SK-N-SH (cell line): ENCODE results near the gene DOP1B. TPM values are rescaled to one million over a fixed set of nuclear protein-coding genes. Genes with fewer than 3 reads are reported as not detected.

ENCODE experiments used
- CTCF ChIA-PET: fragments of 300-600, 350-600 bp; formaldehyde crosslinking; extraction: SDS; loops from one replicate; lab custom pipeline; 2021; lab: Yijun Ruan, JAX
- POLR2A ChIA-PET: fragments of 350-600 bp; sonication (Branson Sonifier 250); formaldehyde crosslinking; extraction: SDS; loops from one replicate; lab custom pipeline; 2020; ENCODE audit warnings: antibody characterized with exemption, inconsistent platforms; lab: Yijun Ruan, JAX
- DNase-seq: peaks from one replicate; pipeline ENCODE4 v3.0.0; 2012
- H2AFZ ChIP-seq: fragments of 200-600 bp; sonication (generic); 2 replicates; pipeline ENCODE4 v1.8.1; 2016; ENCODE audit warnings: antibody characterized with exemption, mild to moderate bottlenecking, low read depth
- H3F3A ChIP-seq: fragments of 200-600 bp; sonication (generic); replicated peaks from 2 replicates; pipeline ENCODE3; 2016; ENCODE audit warnings: antibody characterized with exemption, mild to moderate bottlenecking; ENCODE audit not compliant: insufficient read depth
- H3K27ac ChIP-seq, 2 experiments: fragments of 200-500 bp in 1 of 2; fragments of 200-600 bp in 1 of 2; sonication (Bioruptor generic) in 1 of 2; sonication (generic), shearing (Covaris generic) in 1 of 2; 2 replicates each; pipeline versions ENCODE4 v1.5.1 to v1.6.1; 2014 to 2016; ENCODE audit warnings: low read depth in 2 of 2, inconsistent platforms in 1 of 2, low read length in 1 of 2, mild to moderate bottlenecking in 1 of 2, mixed read lengths in 1 of 2
- H3K27me3 ChIP-seq: fragments of 200-600 bp; sonication (generic), shearing (Covaris generic); 2 replicates; pipeline ENCODE4 v1.6.1; 2016; ENCODE audit warnings: mixed run types; ENCODE audit not compliant: insufficient read depth
- H3K36me3 ChIP-seq, 2 experiments: fragments of 200-500 bp in 1 of 2; fragments of 200-600 bp in 1 of 2; sonication (Bioruptor generic) in 1 of 2; sonication (generic) in 1 of 2; replicated peaks in 1 of 2; 2 replicates each; pipeline versions ENCODE3 to v1.5.1; 2014 to 2016; ENCODE audit warnings: low read length in 1 of 2, mild to moderate bottlenecking in 1 of 2; ENCODE audit not compliant: insufficient read depth in 2 of 2, control insufficient read depth in 1 of 2
- H3K4me1 ChIP-seq, 2 experiments: fragments of 200-500 bp in 1 of 2; fragments of 200-600 bp in 1 of 2; sonication (Bioruptor generic) in 1 of 2; sonication (generic), shearing (Covaris generic) in 1 of 2; 2 replicates each; pipeline versions ENCODE4 v1.5.1 to v1.6.1; 2014 to 2016; ENCODE audit warnings: low read depth in 1 of 2, low read length in 1 of 2, mixed run types in 1 of 2; ENCODE audit not compliant: insufficient read depth in 2 of 2, control insufficient read depth in 1 of 2
- H3K4me2 ChIP-seq: fragments of 200-600 bp; sonication (generic), shearing (Covaris generic); 2 replicates; pipeline ENCODE4 v1.6.1; 2017; ENCODE audit warnings: mixed run types
- H3K4me3 ChIP-seq, 2 experiments: fragments of 200-500 bp in 1 of 2; fragments of 200-600 bp in 1 of 2; sonication (Bioruptor generic) in 1 of 2; sonication (generic), shearing (Covaris generic) in 1 of 2; 2 replicates each; pipeline versions ENCODE4 v1.5.1 to v1.8.1; 2014 to 2016; ENCODE audit warnings: low read depth in 2 of 2, inconsistent platforms in 1 of 2, low read length in 1 of 2, mild to moderate bottlenecking in 1 of 2, mixed read lengths in 1 of 2, moderate library complexity in 1 of 2
- H3K79me2 ChIP-seq: fragments of 200-600 bp; sonication (generic); 2 replicates; pipeline ENCODE4 v1.8.1; 2017; ENCODE audit warnings: mild to moderate bottlenecking; ENCODE audit not compliant: insufficient read depth
- H3K9ac ChIP-seq: fragments of 200-600 bp; sonication (generic); 2 replicates; pipeline ENCODE4 v1.6.1; 2017; ENCODE audit warnings: mixed run types
- H3K9me2 ChIP-seq: fragments of 200-600 bp; sonication (generic); 2 replicates; pipeline ENCODE4 v1.6.1; 2017; ENCODE audit warnings: mixed run types
- H3K9me3 ChIP-seq: fragments of 200-600 bp; sonication (generic); 2 replicates; pipeline ENCODE4 v1.6.1; 2017; ENCODE audit warnings: mixed run types, mild to moderate bottlenecking, moderate library complexity
- H4K20me1 ChIP-seq: fragments of 200-600 bp; sonication (generic); 2 replicates; pipeline ENCODE4 v1.6.1; 2017; ENCODE audit warnings: mild to moderate bottlenecking, mixed run types; ENCODE audit not compliant: insufficient read depth
- CHD2 ChIP-seq: fragments of 150-350 bp; IDR thresholded peaks from 2 replicates; pipeline ENCODE4 v1.6.1; 2018; ENCODE audit warnings: low read length; ENCODE audit not compliant: partially characterized antibody
- ELF1 ChIP-seq: IDR thresholded peaks from 2 replicates; pipeline ENCODE4 v1.4.0; 2012
- EP300 ChIP-seq, 2 experiments: IDR thresholded peaks; 2 replicates each; pipeline versions ENCODE4 v1.4.0 to v1.6.1; 2012; ENCODE audit warnings: borderline replicate concordance in 1 of 2, low read depth in 1 of 2, low read length in 1 of 2
- EZH2phosphoT487 ChIP-seq: fragments of 200-600 bp; sonication (generic); IDR thresholded peaks from 2 replicates; pipeline ENCODE4 v1.6.1; 2017; ENCODE audit warnings: low read depth, mixed run types, mild to moderate bottlenecking, antibody characterized with exemption, moderate library complexity, borderline replicate concordance
- MEF2A ChIP-seq: IDR thresholded peaks from 2 replicates; pipeline ENCODE4 v1.4.0; 2012; ENCODE audit warnings: low read depth, borderline replicate concordance
- NFIC ChIP-seq: IDR thresholded peaks from 2 replicates; pipeline ENCODE4 v1.4.0; 2012; ENCODE audit warnings: borderline replicate concordance
- POLR2AphosphoS5 ChIP-seq: IDR thresholded peaks from 2 replicates; pipeline ENCODE4 v1.6.1; 2012; ENCODE audit warnings: low read depth, low read length
- RFX5 ChIP-seq: IDR thresholded peaks from 2 replicates; pipeline ENCODE4 v1.6.1; 2012; ENCODE audit warnings: mild to moderate bottlenecking, improper control_type of control experiment, low read length
- TAF1 ChIP-seq: IDR thresholded peaks from 2 replicates; pipeline ENCODE4 v1.6.1; 2012; ENCODE audit warnings: low read depth, mild to moderate bottlenecking, low read length, moderate library complexity, borderline replicate concordance
- TCF12 ChIP-seq: IDR thresholded peaks from 2 replicates; pipeline ENCODE4 v1.4.0; 2012
- WGBS: methylation state at CpG from one replicate; pipeline ENCODE4 v1.1.6; 2017; ENCODE audit warnings: low lambda C conversion rate; 5-methylcytosine and 5-hydroxymethylcytosine counted together
- polyA plus RNA-seq, 3 experiments: library from polyadenylated mRNA; depleted of rRNA; stranded (reverse); fragments of >200 nt; gene quantifications; 2 replicates each; pipeline ENCODE4 v1.2.3, GENCODE V29; 2012
- TF ChIP-seq, protein P1 (sequence below): IDR thresholded peaks from 2 replicates; pipeline ENCODE4 v1.4.0; 2012; ENCODE audit warnings: low read depth
- TF ChIP-seq, protein P2 (sequence below): fragments of 150-350 bp; IDR thresholded peaks from 2 replicates; pipeline ENCODE4 v1.6.1; 2016; ENCODE audit warnings: mild to moderate bottlenecking, low read depth, low read length
- TF ChIP-seq, protein P3 (sequence below): fragments of 200-600 bp; sonication (generic); IDR thresholded peaks from 2 replicates; pipeline ENCODE4 v1.6.1; 2017; ENCODE audit warnings: antibody characterized with exemption, mild to moderate bottlenecking, moderate library complexity

Gene DOP1B
- polyA plus RNA-seq, 1 of the 3 experiments (the other 2 are of a cell fraction) = 4.9 TPM

DNA sequence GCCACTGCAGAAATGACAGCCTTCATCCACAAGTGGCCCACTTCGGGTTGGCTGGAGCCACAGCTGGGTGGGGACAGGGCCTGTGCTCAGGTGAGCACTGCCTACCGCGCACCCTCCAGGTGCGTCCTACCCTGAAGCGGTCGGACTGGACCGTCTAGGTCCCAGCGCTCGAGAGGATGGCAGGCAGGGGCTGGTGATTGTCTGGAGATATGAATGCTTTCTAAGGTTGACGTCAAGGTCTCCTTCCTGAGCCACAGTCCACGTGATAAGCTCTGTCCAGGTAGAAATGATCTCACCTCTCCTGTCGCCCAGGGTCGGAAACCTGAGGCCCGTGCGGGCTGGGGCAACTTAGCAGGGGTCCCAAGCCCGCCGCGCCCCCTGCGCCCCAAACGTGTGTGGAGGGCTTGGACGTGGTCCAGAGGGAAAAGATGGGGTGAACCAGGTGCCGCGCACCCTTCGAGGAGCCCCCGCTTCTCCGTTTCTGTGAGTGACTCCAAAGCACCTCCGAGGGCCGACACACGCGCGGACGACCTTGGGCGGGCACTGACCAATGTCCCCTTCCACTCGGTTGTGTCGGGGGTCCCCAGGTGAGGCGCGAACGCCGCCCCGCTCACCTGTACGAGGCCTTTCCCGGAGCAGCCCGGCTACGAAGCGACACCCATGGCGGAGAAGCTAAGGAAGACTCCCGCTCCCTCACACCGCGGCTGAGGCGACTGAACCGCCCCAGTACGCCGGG lies 853 bp upstream of the DOP1B start:
- no peak for DNase-seq
- Histone ChIP-seq H3K9me3 (no peaks in the 10 kb centered on the region), H3F3A (peaks cover 5% of the 10 kb centered on the region), H4K20me1 (no peaks in the 10 kb centered on the region), H3K4me1 (peaks cover 0 to 6% of the 10 kb centered on the region in 2 experiments; a peak in 1 of 4 replicates), H3K27me3 (no peaks in the 10 kb centered on the region), H3K4me3 (peak overlapping the region; percentile 64 to 65), H3K27ac (no peak overlapping the region), H3K9ac (peak overlapping the region; percentile 72), H3K79me2 (peaks cover 28% of the 10 kb centered on the region; the same call in 1 of the 2 replicates), H3K4me2 (peak overlapping the region; percentile 98), H3K36me3 (no peaks in the 10 kb centered on the region), H2AFZ (peak overlapping the region; percentile 96), H3K9me2 (no peaks in the 10 kb centered on the region)
- POLR2A ChIA-PET = interaction anchor here (0.9 kb wide), 1 partner anchor 164 kb away, joined by 5 read pairs; the partner anchor contains the start of gene MORC3
- CTCF ChIA-PET = interaction anchor here (0.9 to 1.8 kb wide), 4 partner anchors 14 to 176 kb away, joined by 3 to 13 read pairs (median 4); no protein-coding TSS in a partner anchor
- 37% methylated on average over 13 of the region's 53 CpGs for WGBS
- TF ChIP-seq ELF1 = no peak
- no peak for TF ChIP-seq CHD2
- TF ChIP-seq, protein P1, sequence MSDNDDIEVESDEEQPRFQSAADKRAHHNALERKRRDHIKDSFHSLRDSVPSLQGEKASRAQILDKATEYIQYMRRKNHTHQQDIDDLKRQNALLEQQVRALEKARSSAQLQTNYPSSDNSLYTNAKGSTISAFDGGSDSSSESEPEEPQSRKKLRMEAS = peak; percentile 46; the same call in 1 of the 2 replicates
- peak; percentile 83 for TF ChIP-seq POLR2AphosphoS5
- peak; percentile 60; the same call in 1 of the 2 replicates for TF ChIP-seq TAF1

DNA sequence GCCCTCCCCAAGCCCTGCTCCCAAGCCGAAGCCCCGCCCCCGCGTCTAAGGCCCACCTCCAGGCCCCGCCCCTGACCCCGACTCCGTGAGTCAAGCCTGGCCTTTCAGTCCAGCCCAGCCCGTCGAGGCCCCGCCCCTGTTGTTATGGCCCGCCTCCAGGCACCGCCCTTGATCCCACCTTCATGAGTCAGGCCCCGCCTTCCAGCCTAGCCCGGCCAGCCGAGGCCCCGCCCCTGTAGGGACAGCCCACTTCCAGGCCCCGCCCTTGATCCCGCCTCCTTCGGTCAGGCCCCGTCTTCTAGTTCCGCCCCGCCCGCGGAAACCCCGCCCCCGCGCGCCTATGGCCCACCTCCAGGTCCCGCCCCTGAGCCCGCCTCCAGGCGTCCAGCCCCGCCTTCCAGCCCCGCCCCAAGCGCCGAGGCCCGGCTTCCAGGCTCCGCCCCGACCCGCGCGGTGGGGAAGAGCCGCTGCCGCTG lies 247 bp upstream of the DOP1B start:
- Histone ChIP-seq H3K4me1 (peaks cover 0 to 6% of the 10 kb centered on the region in 2 experiments; a peak in 1 of 4 replicates), H3K4me3 (peak overlapping the region; percentile 69 to 92), H3K4me2 (peak overlapping the region; percentile 98; the same call in 1 of the 2 replicates), H3K36me3 (no peaks in the 10 kb centered on the region), H3K27ac (peak overlapping the region in 1 of 2 experiments; percentile 43; a peak in 1 of 4 replicates), H3K9me2 (no peaks in the 10 kb centered on the region), H4K20me1 (no peaks in the 10 kb centered on the region), H3K9ac (peak overlapping the region; percentile 76; the same call in 1 of the 2 replicates), H3F3A (peaks cover 5% of the 10 kb centered on the region), H2AFZ (peak overlapping the region; percentile 96), H3K79me2 (peaks cover 30% of the 10 kb centered on the region; the same call in 1 of the 2 replicates), H3K27me3 (no peaks in the 10 kb centered on the region), H3K9me3 (no peaks in the 10 kb centered on the region)
- TF ChIP-seq EZH2phosphoT487 = no peak
- no peak for TF ChIP-seq EP300 (IDR thresholded peaks at IDR 0.05; ENCODE audit: borderline replicate concordance in 1 of 2, low read depth in 1 of 2, low read length in 1 of 2)
- TF ChIP-seq, protein P2, sequence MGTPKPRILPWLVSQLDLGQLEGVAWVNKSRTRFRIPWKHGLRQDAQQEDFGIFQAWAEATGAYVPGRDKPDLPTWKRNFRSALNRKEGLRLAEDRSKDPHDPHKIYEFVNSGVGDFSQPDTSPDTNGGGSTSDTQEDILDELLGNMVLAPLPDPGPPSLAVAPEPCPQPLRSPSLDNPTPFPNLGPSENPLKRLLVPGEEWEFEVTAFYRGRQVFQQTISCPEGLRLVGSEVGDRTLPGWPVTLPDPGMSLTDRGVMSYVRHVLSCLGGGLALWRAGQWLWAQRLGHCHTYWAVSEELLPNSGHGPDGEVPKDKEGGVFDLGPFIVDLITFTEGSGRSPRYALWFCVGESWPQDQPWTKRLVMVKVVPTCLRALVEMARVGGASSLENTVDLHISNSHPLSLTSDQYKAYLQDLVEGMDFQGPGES = no peak
- TF ChIP-seq TCF12 = no peak
- no peak for TF ChIP-seq POLR2AphosphoS5
- no peak for TF ChIP-seq NFIC
- no peak for TF ChIP-seq RFX5
- TF ChIP-seq, protein P3, sequence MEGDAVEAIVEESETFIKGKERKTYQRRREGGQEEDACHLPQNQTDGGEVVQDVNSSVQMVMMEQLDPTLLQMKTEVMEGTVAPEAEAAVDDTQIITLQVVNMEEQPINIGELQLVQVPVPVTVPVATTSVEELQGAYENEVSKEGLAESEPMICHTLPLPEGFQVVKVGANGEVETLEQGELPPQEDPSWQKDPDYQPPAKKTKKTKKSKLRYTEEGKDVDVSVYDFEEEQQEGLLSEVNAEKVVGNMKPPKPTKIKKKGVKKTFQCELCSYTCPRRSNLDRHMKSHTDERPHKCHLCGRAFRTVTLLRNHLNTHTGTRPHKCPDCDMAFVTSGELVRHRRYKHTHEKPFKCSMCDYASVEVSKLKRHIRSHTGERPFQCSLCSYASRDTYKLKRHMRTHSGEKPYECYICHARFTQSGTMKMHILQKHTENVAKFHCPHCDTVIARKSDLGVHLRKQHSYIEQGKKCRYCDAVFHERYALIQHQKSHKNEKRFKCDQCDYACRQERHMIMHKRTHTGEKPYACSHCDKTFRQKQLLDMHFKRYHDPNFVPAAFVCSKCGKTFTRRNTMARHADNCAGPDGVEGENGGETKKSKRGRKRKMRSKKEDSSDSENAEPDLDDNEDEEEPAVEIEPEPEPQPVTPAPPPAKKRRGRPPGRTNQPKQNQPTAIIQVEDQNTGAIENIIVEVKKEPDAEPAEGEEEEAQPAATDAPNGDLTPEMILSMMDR = no peak
- no peak for TF ChIP-seq MEF2A
- peak; percentile 99 for DNase-seq
- ChIA-PET POLR2A (interaction anchor here (0.9 kb wide), 1 partner anchor 163 kb away, joined by 5 read pairs; the partner anchor contains the start of gene MORC3), CTCF (interaction anchor here (0.9 to 1.8 kb wide), 3 partner anchors 16 to 176 kb away, joined by 3 to 13 read pairs (median 5); no protein-coding TSS in a partner anchor)
- WGBS = 0% methylated on average over 24 of the region's 43 CpGs
